ENCODE results near the gene LRRC17.

Gene LRRC17

DNA sequence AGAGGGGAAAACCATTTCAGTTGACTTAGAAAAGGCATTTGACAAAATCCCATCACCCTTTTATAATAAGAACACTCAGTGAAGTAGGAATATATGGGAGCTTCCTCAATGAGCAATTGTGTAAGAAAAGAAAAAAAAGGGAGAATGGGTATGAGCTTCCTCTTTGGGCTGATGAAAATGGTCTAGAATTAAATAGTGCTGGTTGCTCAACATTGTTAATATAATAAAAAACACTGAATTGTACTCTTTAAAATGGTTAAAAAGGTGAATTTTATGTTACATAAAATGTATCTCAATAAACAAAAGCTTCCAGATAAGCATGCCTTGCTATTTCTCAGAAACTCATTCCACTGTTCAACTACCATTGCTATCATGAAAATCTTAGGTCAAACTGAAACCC is 40.6 kb downstream of the LRRC17 start:
- TF ChIP-seq, protein P1, sequence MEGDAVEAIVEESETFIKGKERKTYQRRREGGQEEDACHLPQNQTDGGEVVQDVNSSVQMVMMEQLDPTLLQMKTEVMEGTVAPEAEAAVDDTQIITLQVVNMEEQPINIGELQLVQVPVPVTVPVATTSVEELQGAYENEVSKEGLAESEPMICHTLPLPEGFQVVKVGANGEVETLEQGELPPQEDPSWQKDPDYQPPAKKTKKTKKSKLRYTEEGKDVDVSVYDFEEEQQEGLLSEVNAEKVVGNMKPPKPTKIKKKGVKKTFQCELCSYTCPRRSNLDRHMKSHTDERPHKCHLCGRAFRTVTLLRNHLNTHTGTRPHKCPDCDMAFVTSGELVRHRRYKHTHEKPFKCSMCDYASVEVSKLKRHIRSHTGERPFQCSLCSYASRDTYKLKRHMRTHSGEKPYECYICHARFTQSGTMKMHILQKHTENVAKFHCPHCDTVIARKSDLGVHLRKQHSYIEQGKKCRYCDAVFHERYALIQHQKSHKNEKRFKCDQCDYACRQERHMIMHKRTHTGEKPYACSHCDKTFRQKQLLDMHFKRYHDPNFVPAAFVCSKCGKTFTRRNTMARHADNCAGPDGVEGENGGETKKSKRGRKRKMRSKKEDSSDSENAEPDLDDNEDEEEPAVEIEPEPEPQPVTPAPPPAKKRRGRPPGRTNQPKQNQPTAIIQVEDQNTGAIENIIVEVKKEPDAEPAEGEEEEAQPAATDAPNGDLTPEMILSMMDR (IDR thresholded peaks at IDR 0.05) = no peak

DNA sequence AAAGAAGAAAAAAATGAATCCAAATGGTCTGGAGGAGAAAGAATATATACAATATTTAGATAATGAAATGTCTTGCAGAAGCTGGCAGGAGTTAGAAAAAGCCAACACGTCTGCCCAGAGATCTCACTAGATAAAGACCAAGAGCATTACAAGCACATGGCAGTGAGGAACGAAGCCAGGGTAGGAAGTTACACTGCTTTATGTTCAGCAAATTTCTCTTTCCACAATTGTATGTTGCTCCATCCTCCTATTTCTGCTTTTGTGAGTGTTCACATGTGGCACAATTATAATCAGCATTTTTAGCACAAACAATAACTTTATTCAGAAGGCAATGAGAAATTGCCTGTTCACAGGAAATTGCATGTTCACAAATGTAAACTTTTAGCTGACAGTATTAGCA is 53.7 kb downstream of the LRRC17 start:
- TF ChIP-seq, protein P1 (IDR thresholded peaks at IDR 0.05) = no peak

DNA sequence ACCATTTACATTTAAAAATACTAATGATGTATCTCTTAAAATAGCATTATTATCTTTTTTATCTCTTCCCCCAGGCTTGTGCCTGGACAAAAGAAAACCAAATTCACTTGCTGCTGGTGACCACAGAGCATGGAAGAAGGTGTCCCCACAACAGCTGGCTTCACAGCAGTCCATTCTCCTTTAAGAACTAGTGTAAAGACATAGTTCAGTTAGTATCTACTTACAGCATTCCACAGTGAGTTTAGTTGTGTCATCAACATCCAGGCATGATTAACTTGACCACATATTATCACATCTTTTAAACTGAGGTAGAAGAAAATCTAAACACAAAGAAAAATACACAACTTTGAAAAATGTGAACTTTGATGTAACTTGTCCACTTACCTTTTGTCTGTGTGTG is 55.0 kb downstream of the LRRC17 start:
- TF ChIP-seq, protein P1 (IDR thresholded peaks at IDR 0.05) = no peak

DNA sequence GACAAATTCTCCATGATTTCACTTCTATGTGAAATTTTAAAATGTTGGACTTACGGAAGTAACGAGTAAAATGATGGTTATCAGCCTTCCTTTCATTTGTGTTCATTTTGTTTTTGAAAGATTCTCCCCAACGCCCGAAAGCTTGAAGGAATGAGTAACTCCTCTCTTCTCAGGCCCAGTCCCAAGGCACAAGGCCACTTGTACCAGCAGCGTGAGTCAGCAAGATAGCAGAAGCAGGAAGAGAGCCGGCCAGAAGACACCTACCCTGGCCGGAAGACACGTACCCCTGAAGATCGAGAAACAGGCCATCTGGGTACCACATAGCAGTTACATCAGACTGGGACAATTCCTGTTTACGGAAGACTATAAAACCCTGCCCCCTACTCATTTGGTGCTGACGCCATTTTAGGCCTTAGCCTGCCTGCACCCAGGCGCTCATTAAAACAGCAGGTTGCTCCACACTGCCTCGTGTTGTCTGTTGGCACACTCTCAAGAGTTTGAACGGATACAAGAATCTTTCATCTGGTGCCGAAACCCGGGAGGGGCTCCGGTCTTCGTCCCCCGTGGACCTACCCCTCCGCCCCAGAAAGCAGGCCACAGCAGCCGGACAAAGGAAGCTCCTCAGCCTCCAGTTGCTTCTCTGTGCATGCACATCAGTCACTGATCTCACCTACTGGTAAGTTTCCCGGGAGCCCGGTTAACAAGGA is 60.4 kb downstream of the LRRC17 start:
- TF ChIP-seq, protein P1 (IDR thresholded peaks at IDR 0.05) = no peak

DNA sequence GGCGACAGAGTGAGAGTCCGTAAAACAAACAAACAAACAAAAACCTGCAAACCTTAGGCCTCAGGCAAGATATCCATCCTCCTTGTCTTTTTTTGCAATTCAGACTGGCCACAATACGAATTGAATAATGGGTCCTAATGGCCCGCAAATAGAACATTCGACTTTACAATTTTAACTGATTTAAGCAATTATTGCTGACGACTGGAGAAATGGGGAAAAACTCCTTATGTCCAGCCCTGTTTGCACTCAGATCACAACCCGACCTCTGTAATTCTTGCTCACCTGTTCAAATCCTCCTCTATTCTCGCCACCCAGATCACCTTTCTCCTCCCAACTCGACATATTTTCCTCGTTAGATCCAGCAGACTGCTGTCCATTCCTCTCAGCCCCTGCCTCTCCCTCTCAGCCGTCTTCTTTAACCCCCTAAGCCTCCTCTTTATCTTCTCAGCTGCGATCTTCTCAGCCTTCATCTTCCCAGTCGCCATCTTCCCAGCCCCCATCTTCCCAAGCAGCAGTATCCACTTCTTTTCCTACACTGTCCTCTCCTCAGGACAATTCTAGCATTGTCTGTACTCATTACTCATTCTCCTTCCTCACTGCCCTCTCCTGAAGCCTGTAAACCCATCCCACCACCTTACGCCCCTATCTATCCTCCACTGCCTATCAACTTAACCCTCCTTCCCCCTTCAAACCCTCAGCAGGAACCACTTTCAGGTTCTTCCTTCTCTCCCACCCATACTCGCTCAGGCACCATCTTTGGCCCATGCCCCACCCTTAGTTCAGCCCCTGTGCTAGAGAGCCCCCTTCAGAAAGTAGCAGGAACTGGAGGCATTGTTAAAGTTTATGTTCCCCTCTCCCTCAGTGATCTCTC is 61.8 kb downstream of the LRRC17 start:
- TF ChIP-seq, protein P1 (IDR thresholded peaks at IDR 0.05) = no peak

DNA sequence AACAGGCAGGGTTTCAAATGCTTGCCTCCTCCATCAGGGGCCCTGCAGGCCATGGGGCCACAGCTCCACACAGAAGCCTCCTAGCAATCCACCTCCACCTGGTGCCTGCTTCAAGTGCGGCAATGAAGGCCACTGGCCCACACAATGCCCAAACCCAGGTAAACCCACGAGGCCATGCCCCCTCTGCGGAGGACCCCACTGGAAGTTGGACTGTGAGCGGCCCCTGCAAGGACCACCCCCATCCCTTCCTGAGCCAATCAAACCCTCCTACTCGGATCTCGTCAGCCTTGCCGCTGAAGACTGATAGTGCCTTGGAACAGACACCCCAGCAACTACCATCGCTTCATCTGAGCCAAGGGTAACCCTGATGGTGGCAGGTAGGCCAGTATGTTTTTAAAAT is 63.1 kb downstream of the LRRC17 start:
- TF ChIP-seq, protein P1 (IDR thresholded peaks at IDR 0.05) = no peak

DNA sequence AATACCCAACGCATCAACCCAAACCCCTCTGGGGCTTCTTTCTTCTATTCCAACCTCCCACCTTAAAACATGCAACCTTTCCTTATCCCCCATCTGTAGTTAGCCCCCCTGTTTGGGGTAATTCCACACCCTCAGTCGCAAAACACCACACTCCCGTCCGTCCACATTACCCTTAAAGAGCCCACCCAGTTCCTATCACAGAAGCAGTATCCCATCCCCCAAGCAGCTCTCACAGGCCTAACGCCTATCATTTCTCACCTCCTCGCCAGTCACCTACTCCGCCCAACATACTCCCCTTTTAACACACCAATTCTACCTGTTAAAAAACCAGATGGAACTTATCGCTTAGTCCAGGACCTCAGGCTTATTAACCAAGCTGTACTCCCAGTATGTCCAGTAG is 63.7 kb downstream of the LRRC17 start:
- TF ChIP-seq, protein P1 (IDR thresholded peaks at IDR 0.05) = no peak
